Common myeloid progenitor, CD34-positive (primary cell): ENCODE results near the gene DGKB.

Source experiments
- CTCF ChIA-PET: fragments of 350-600 bp; sonication (Branson Sonifier 250); formaldehyde crosslinking; loops from one replicate; lab custom pipeline; 2021; ENCODE audit warnings: antibody characterized with exemption; lab: Charles Lee
- POLR2A ChIA-PET: fragments of 350-600 bp; sonication (Branson Sonifier 250); formaldehyde crosslinking; loops from one replicate; lab custom pipeline; 2021; ENCODE audit warnings: antibody characterized with exemption; lab: Charles Lee
- DNase-seq, 3 donors: peaks; one replicate each; pipeline versions ENCODE4 v3.0.0 to v3.0.0-alpha.2; 2013
- H3K27ac ChIP-seq, 2 experiments: 1 replicate in 1 of 2; 2 replicates in 1 of 2; pipeline ENCODE4 v1.7.0; 2013; ENCODE audit warnings: inconsistent platforms in 2 of 2, low read length in 2 of 2, mild to moderate bottlenecking in 2 of 2, low read depth in 1 of 2, moderate library complexity in 1 of 2; ENCODE audit not compliant: severe bottlenecking in 2 of 2, insufficient read depth in 1 of 2, poor library complexity in 1 of 2
- H3K27me3 ChIP-seq, 5 experiments: replicated peaks in 2 of 5; 1 replicate in 3 of 5; 2 replicates in 2 of 5; pipeline versions ENCODE4 v1.6.1 to v1.7.0; 2013; ENCODE audit warnings: low read length in 4 of 5, mild to moderate bottlenecking in 2 of 5, moderate library complexity in 2 of 5, inconsistent platforms in 1 of 5; ENCODE audit not compliant: insufficient read depth in 5 of 5, control insufficient read depth in 4 of 5
- H3K36me3 ChIP-seq, 4 experiments: 1 replicate in 2 of 4; 2 replicates in 2 of 4; pipeline versions ENCODE4 v1.6.1 to v1.7.0; 2013; ENCODE audit warnings: low read length in 3 of 4, control low read depth in 1 of 4, mild to moderate bottlenecking in 1 of 4; ENCODE audit not compliant: control insufficient read depth in 4 of 4, insufficient read depth in 4 of 4
- H3K4me1 ChIP-seq, 4 experiments: 1 replicate in 3 of 4; 2 replicates in 1 of 4; pipeline versions ENCODE4 v1.6.1 to v1.7.1; 2013; ENCODE audit warnings: low read length in 3 of 4, mild to moderate bottlenecking in 3 of 4, control low read depth in 1 of 4, inconsistent platforms in 1 of 4, moderate library complexity in 1 of 4; ENCODE audit not compliant: control insufficient read depth in 4 of 4, insufficient read depth in 4 of 4; ENCODE audit errors: control extremely low read depth in 1 of 4
- H3K4me3 ChIP-seq, 7 experiments: 1 replicate in 4 of 7; 2 replicates in 3 of 7; pipeline versions ENCODE4 v1.5.1 to v1.7.0; 2013; ENCODE audit warnings: mild to moderate bottlenecking in 7 of 7, low read length in 6 of 7, moderate library complexity in 6 of 7, inconsistent platforms in 2 of 7, low read depth in 2 of 7, control low read depth in 1 of 7; ENCODE audit not compliant: insufficient read depth in 4 of 7, control insufficient read depth in 1 of 7; ENCODE audit errors: extremely low read depth in 1 of 7
- H3K9me3 ChIP-seq, 5 experiments: 1 replicate in 4 of 5; 2 replicates in 1 of 5; pipeline versions ENCODE4 v1.6.1 to v1.7.1; 2013; ENCODE audit warnings: low read length in 4 of 5, mild to moderate bottlenecking in 2 of 5, inconsistent platforms in 1 of 5, low read depth in 1 of 5, moderate library complexity in 1 of 5; ENCODE audit not compliant: control insufficient read depth in 4 of 5, insufficient read depth in 2 of 5; ENCODE audit errors: control extremely low read depth in 1 of 5
- WGBS: methylation state at CpG from one replicate; pipeline ENCODE4 v1.1.5; 2013; ENCODE audit not compliant: insufficient coverage; 5-methylcytosine and 5-hydroxymethylcytosine counted together

The DGKB gene

DNA sequence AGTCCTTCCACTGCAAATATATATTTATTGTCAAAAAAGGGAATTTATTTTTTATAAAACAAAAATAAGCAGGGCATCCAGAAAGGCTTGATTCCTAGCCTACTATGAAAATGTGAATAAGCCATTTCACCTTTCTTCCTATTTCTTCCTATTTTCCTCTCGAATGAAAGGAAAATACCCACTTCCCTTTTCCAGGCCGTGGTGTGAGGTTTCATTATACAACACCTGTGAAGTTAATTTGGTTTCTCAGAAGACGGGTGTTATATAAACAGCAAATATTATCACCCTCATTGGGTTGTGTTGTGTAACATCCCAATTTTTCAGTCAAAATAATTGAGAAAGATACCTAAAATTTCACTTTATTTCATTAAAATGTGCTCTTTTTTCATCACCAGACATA is 214.3 kb downstream of the DGKB start:
- H3K9me3 ChIP-seq, result no peaks in the 10 kb centered on the region
- no peak for DNase-seq
- H3K27me3 ChIP-seq, result no peaks in the 10 kb centered on the region
- peaks cover 0 to 2% (median 0%) of the 10 kb centered on the region in 4 experiments for H3K4me1 ChIP-seq
- no peak overlapping the region for H3K4me3 ChIP-seq
- no peaks in the 10 kb centered on the region for H3K36me3 ChIP-seq
- WGBS, result no CpG with 5 or more reads among the region's 3 CpGs
- ChIA-PET POLR2A (no interaction called here), CTCF (interaction anchor here (6.8 kb wide), 1 partner anchor 1408 kb away, joined by 84 read pairs; no protein-coding TSS in a partner anchor)
- no peak overlapping the region for H3K27ac ChIP-seq

DNA sequence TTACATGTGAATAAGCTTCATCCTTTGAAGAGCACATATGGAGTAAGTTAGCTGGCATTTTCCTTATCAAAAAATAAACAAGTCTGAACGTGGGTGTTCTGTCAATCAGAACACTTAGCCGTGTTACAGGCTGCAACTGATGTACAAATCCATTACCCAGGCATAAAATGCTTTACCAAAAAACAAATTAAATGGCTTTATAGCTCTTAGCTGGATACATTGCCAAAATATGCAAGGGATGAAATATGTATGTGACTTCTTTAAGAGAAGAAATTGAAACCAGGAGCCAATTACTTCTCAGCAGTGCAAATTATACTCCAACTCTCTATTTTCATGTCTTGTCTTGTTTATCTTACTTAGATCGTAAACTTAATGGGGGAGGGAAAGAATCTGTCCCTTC is 214.8 kb downstream of the DGKB start:
- POLR2A ChIA-PET, result no interaction called here
- no CpG with 5 or more reads among the region's 3 CpGs for WGBS
- H3K9me3 ChIP-seq, result no peaks in the 10 kb centered on the region
- no peaks in the 10 kb centered on the region for H3K27me3 ChIP-seq
- no peaks in the 10 kb centered on the region for H3K36me3 ChIP-seq
- no peak for DNase-seq
- CTCF ChIA-PET, result interaction anchor here (6.8 kb wide), 1 partner anchor 1408 kb away, joined by 84 read pairs; no protein-coding TSS in a partner anchor
- H3K4me1 ChIP-seq, result peaks cover 0 to 2% (median 0%) of the 10 kb centered on the region in 4 experiments
- no peak overlapping the region for H3K27ac ChIP-seq
- H3K4me3 ChIP-seq, result no peak overlapping the region

DNA sequence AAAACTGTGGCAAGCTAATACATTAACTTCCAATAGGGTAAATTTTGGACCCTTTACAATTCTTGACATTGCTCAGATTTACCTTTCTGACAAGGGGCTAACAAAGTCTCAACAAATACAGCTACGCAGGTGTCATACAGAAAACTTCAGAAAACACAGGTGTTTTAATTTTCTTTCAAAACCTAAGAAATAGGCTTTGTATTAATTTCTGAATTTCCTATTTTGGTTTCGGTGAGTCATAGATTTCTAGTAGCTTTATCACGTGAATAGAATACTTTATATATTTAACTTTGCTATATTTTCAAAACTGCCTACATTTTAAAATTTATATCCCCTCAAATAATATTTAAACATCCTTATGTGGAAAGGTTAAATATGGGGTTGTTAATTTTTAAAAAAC is 215.3 kb downstream of the DGKB start:
- H3K27ac ChIP-seq, result no peak overlapping the region
- H3K36me3 ChIP-seq, result no peaks in the 10 kb centered on the region
- peaks cover 0 to 2% (median 0%) of the 10 kb centered on the region in 4 experiments for H3K4me1 ChIP-seq
- no peaks in the 10 kb centered on the region for H3K9me3 ChIP-seq
- no CpG with 5 or more reads among the region's 3 CpGs for WGBS
- no peaks in the 10 kb centered on the region for H3K27me3 ChIP-seq
- no peak for DNase-seq
- CTCF ChIA-PET, result interaction anchor here (6.8 kb wide), 1 partner anchor 1407 kb away, joined by 84 read pairs; no protein-coding TSS in a partner anchor
- POLR2A ChIA-PET, result no interaction called here
- no peak overlapping the region for H3K4me3 ChIP-seq

DNA sequence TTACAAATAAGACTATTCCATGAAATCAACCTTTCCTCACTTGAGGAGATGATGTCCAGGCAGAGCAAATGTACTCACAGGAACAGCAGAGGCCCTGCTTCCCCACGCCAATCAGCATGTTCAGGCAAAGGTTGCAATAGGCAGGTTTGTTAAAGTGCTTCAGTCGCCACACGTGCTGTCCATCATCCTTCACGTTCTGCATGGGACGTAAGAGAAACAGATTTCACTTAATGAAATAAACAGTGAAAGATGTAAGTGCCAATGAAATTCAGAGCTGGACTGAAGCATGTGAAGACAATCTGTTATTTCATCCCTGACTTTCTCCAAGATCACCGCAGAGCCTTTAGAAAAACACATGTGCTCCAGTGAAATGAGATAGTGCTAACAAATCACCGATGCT is 217.4 kb downstream of the DGKB start:
- POLR2A ChIA-PET, result no interaction called here

DNA sequence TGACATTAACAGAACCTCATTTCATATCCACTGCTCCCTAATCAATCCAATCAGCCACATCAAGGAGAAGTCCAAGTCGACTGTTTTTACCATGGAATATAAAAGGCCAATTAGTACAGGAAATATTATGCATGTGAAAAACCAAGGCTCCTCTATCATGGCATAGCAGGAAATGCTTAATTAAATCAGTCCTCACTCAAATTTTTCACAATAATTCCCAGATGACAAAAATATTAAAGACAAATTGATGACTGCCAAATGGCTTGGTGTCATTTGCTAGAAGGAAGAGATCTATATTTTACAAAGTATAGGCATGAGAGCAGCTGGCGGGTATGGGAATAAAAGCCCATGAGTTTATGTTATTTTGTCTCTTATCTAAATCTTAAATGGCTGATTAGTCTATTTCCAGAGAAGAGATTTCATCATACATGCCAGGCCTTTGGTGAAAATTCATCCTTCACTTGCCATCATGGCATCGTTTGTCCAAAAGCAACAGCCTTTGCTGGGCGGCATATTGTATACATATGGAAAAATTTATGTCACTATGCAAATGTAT is 219.6 kb downstream of the DGKB start:
- CTCF ChIA-PET, result no interaction called here
- no peak overlapping the region for H3K4me3 ChIP-seq
- WGBS, result no CpG with 5 or more reads among the region's 4 CpGs
- no peak for DNase-seq
- H3K27me3 ChIP-seq, result no peaks in the 10 kb centered on the region
- no peaks in the 10 kb centered on the region for H3K9me3 ChIP-seq
- POLR2A ChIA-PET, result no interaction called here
- H3K36me3 ChIP-seq, result no peaks in the 10 kb centered on the region
- H3K27ac ChIP-seq, result no peak overlapping the region
- no peaks in the 10 kb centered on the region for H3K4me1 ChIP-seq

More for the DNA sequence above, 217.4 kb downstream of the DGKB start:
- Histone ChIP-seq H3K4me1 (no peaks in the 10 kb centered on the region), H3K36me3 (no peaks in the 10 kb centered on the region), H3K9me3 (no peaks in the 10 kb centered on the region), H3K27ac (no peak overlapping the region), H3K27me3 (no peaks in the 10 kb centered on the region), H3K4me3 (no peak overlapping the region)
- WGBS, result 94% methylated on average over 6 of the region's 7 CpGs
- CTCF ChIA-PET, result interaction anchor here (1.2 kb wide), 1 partner anchor 1404 kb away, joined by 5 read pairs; no protein-coding TSS in a partner anchor
- DNase-seq, result no peak

DNA sequence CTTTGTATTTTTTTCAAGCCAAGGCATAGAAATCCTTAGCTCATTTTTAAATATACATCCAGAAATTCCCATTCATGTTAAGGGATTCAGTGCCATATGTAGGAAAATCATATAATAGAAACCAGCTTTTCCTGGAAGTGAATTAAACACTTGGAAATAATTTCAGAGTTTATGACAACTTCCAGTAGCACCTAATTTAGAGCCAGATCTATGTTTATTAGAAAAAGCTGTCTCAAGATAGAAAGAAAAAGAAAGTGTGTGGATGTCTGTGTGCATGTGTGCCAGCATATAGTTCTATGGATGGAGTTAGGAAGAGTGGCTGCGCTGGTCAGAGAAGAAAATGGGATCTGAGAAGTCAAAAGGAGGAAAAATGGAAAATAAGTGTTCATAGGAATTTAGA is 225.7 kb downstream of the DGKB start:
- no peaks in the 10 kb centered on the region for H3K36me3 ChIP-seq
- 100% methylated on average over 1 of the region's 1 CpG for WGBS
- H3K4me3 ChIP-seq, result no peak overlapping the region
- H3K9me3 ChIP-seq, result no peaks in the 10 kb centered on the region
- no peaks in the 10 kb centered on the region for H3K27me3 ChIP-seq
- H3K4me1 ChIP-seq, result no peaks in the 10 kb centered on the region
- CTCF ChIA-PET, result interaction anchor here (1.2 to 1.4 kb wide), 2 partner anchors 13 to 15 kb away, joined by 3 to 6 read pairs; no protein-coding TSS in a partner anchor
- H3K27ac ChIP-seq, result no peak overlapping the region
- no peak for DNase-seq
- POLR2A ChIA-PET, result no interaction called here

DNA sequence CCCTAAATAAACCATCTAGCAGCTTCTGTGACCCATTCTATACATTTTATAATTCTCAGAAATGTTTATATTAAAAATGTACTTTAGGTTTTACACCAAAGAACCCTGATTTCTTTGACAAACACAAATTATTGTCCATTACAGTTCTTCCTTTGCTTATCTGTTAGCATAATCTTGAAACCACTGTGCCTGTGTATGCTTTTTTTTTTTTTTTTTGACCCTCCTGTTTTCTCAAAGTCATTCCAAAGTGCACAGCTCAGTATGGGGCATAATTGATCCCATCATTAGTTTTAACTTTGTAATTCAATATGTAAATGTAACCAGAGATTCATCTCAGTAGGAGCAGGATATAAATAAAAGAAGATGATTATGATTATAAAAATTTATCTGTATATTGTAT is 229.3 kb downstream of the DGKB start:
- H3K4me3 ChIP-seq, result no peak overlapping the region
- no peak overlapping the region for H3K27ac ChIP-seq
- CTCF ChIA-PET, result no interaction called here
- POLR2A ChIA-PET, result interaction anchor here (0.6 kb wide), 1 partner anchor 1449 kb away, joined by 5 read pairs; no protein-coding TSS in a partner anchor
- H3K36me3 ChIP-seq, result no peaks in the 10 kb centered on the region
- H3K9me3 ChIP-seq, result no peaks in the 10 kb centered on the region
- DNase-seq, result no peak
- no peaks in the 10 kb centered on the region for H3K4me1 ChIP-seq
- no peaks in the 10 kb centered on the region for H3K27me3 ChIP-seq
